A549 (cell line): Measurements from ENCODE around the gene NLGN4Y.

Experiments used
- EHMT2 ChIP-seq: fragments of 200-600 bp; sonication (generic); IDR thresholded peaks from 2 replicates; pipeline ENCODE4 v1.6.1; 2016; ENCODE audit warnings: antibody characterized with exemption, low read depth, mild to moderate bottlenecking, moderate library complexity
- HOXB13 ChIP-seq: fragments of 250-450 bp; sonication (Bioruptor Pico); IDR thresholded peaks from 2 replicates; pipeline ENCODE4 v1.5.0; 2020; ENCODE audit warnings: low read depth, mild to moderate bottlenecking, moderate library complexity

- TF ChIP-seq EHMT2 (no peak), HOXB13 (no peak)
These were observed 62.4 kb downstream of the NLGN4Y start for GRCh38 chrY:14586725-14587124.
